IMR-90 (cell line): ENCODE results near the gene PPP3CB. TPM values are rescaled to one million over a fixed set of nuclear protein-coding genes. Genes with fewer than 3 reads are reported as not detected.

Experiments
- ATAC-seq: fragments of 200-7000 bp; cut with Tn5 transposase; 2 replicates; pipeline ENCODE4 v1.9.1; 2020; ENCODE audit warnings: low read depth, mild to moderate bottlenecking, moderate library complexity
- BruUV-seq: library from RNA; stranded (reverse); fragments of 400-500 nt; replicated peaks from 2 replicates; lab custom pipeline; 2021; lab: Mats Ljungman, UMichigan
- CTCF ChIA-PET: fragments of 300-600 bp; formaldehyde crosslinking; extraction: SDS; loops from one replicate; lab custom pipeline; 2021; ENCODE audit warnings: antibody characterized with exemption; lab: Yijun Ruan, JAX
- POLR2A ChIA-PET: fragments of 300-600 bp; sonication (Branson Sonifier 250); formaldehyde crosslinking; loops from one replicate; lab custom pipeline; 2022; ENCODE audit warnings: antibody characterized with exemption; ENCODE audit not compliant: unreplicated experiment; lab: Charles Lee
- DNase-seq: peaks from one replicate; pipeline ENCODE4 v3.0.0; 2013
- H2AFZ ChIP-seq: replicated peaks from 2 replicates; pipeline ENCODE3; 2013; ENCODE audit warnings: low read length, mild to moderate bottlenecking; ENCODE audit not compliant: poor library complexity
- H2AK5ac ChIP-seq: 2 replicates; pipeline ENCODE4 v1.6.1; 2013; ENCODE audit warnings: low read depth, low read length, inconsistent platforms
- H2AK9ac ChIP-seq: replicated peaks from 2 replicates; pipeline ENCODE3; 2013; ENCODE audit warnings: mild to moderate bottlenecking, low read depth, low read length, moderate library complexity; ENCODE audit not compliant: poor library complexity
- H2BK120ac ChIP-seq: 2 replicates; pipeline ENCODE4 v1.6.1; 2013; ENCODE audit warnings: low read depth, low read length, inconsistent platforms
- H2BK15ac ChIP-seq: 3 replicates; pipeline ENCODE4 v1.6.1; 2013; ENCODE audit warnings: low read depth, low read length, inconsistent platforms
- H2BK20ac ChIP-seq: 2 replicates; pipeline ENCODE4 v1.6.1; 2013; ENCODE audit warnings: low read depth, mild to moderate bottlenecking, inconsistent platforms, low read length, moderate library complexity
- H2BK5ac ChIP-seq: 2 replicates; pipeline ENCODE4 v1.6.1; 2013; ENCODE audit warnings: mild to moderate bottlenecking, low read depth, low read length, inconsistent platforms; ENCODE audit not compliant: poor library complexity, severe bottlenecking
- H3K14ac ChIP-seq: replicated peaks from 2 replicates; pipeline ENCODE4 v1.6.1; 2013; ENCODE audit warnings: low read depth, low read length, inconsistent platforms
- H3K18ac ChIP-seq: 2 replicates; pipeline ENCODE4 v1.6.1; 2013; ENCODE audit warnings: low read depth, low read length, control low read depth
- H3K23ac ChIP-seq: 2 replicates; pipeline ENCODE4 v1.6.1; 2013; ENCODE audit warnings: low read depth, low read length, inconsistent platforms
- H3K27ac ChIP-seq: 2 replicates; pipeline ENCODE4 v1.5.1; 2013; ENCODE audit warnings: mild to moderate bottlenecking, control low read depth, low read length; ENCODE audit not compliant: insufficient read depth
- H3K27me3 ChIP-seq: 2 replicates; pipeline ENCODE4 v1.6.1; 2013; ENCODE audit warnings: low read length; ENCODE audit not compliant: control insufficient read depth, insufficient read depth
- H3K36me3 ChIP-seq: 2 replicates; pipeline ENCODE4 v1.6.1; 2013; ENCODE audit warnings: low read length, mixed read lengths; ENCODE audit not compliant: control insufficient read depth, insufficient read depth
- H3K4ac ChIP-seq: 2 replicates; pipeline ENCODE4 v1.6.1; 2013; ENCODE audit warnings: low read depth, low read length, inconsistent platforms
- H3K4me1 ChIP-seq: 2 replicates; pipeline ENCODE4 v1.6.1; 2013; ENCODE audit warnings: low read length, mixed read lengths; ENCODE audit not compliant: control insufficient read depth, insufficient read depth
- H3K4me2 ChIP-seq: 2 replicates; pipeline ENCODE4 v1.6.1; 2013; ENCODE audit warnings: low read depth, mild to moderate bottlenecking, control low read depth, low read length, moderate library complexity
- H3K4me3 ChIP-seq: 2 replicates; pipeline ENCODE4 v1.5.1; 2013; ENCODE audit warnings: low read depth, mild to moderate bottlenecking, control low read depth, low read length, moderate library complexity; ENCODE audit not compliant: insufficient read depth
- H3K56ac ChIP-seq: 2 replicates; pipeline ENCODE4 v1.6.1; 2013; ENCODE audit warnings: low read length, inconsistent platforms; ENCODE audit not compliant: insufficient read depth; ENCODE audit errors: extremely low read depth
- H3K79me1 ChIP-seq, 2 experiments: 2 replicates each; pipeline ENCODE4 v1.6.1; 2013; ENCODE audit warnings: low read length in 2 of 2, inconsistent platforms in 1 of 2, low read depth in 1 of 2
- H3K9ac ChIP-seq: 2 replicates; pipeline ENCODE4 v1.6.1; 2013; ENCODE audit warnings: low read depth, low read length, control low read depth
- H3K9me1 ChIP-seq: 2 replicates; pipeline ENCODE4 v1.6.1; 2013; ENCODE audit warnings: low read length, inconsistent platforms; ENCODE audit not compliant: insufficient read depth
- H3K9me3 ChIP-seq: 2 replicates; pipeline ENCODE4 v1.6.1; 2013; ENCODE audit warnings: low read length; ENCODE audit not compliant: control insufficient read depth, insufficient read depth
- H4K20me1 ChIP-seq: 2 replicates; pipeline ENCODE4 v1.6.1; 2013; ENCODE audit warnings: low read length, inconsistent platforms; ENCODE audit not compliant: insufficient read depth
- H4K5ac ChIP-seq: 2 replicates; pipeline ENCODE4 v1.6.1; 2013; ENCODE audit warnings: mild to moderate bottlenecking, low read depth, low read length, control low read depth
- H4K8ac ChIP-seq, 2 experiments: 2 replicates each; pipeline ENCODE4 v1.6.1; 2013; ENCODE audit warnings: low read depth in 2 of 2, low read length in 2 of 2, control low read depth in 1 of 2, inconsistent platforms in 1 of 2
- H4K91ac ChIP-seq: 2 replicates; pipeline ENCODE4 v1.6.1; 2013; ENCODE audit warnings: low read depth, low read length, inconsistent platforms; ENCODE audit not compliant: insufficient read depth
- BHLHE40 ChIP-seq: fragments of 150-350 bp; IDR thresholded peaks from 2 replicates; pipeline ENCODE4 v1.6.1; 2016; ENCODE audit warnings: mild to moderate bottlenecking, low read depth, low read length
- CHD1 ChIP-seq: IDR thresholded peaks from 2 replicates; pipeline ENCODE4 v1.6.1; 2012; ENCODE audit warnings: low read depth, low read length, improper control_type of control experiment
- FOS ChIP-seq: fragments of 150-350 bp; IDR thresholded peaks from 2 replicates; pipeline ENCODE4 v1.6.1; 2016; ENCODE audit warnings: low read depth, low read length
- MAFK ChIP-seq: IDR thresholded peaks from 2 replicates; pipeline ENCODE4 v1.6.1; 2012; ENCODE audit warnings: low read depth, low read length, improper control_type of control experiment
- POLR2A ChIP-seq: IDR thresholded peaks from 2 replicates; pipeline ENCODE4 v1.6.1; 2012; ENCODE audit warnings: mild to moderate bottlenecking, low read depth, low read length
- RCOR1 ChIP-seq: IDR thresholded peaks from 2 replicates; pipeline ENCODE4 v1.6.1; 2012; ENCODE audit warnings: mild to moderate bottlenecking, low read length, improper control_type of control experiment; ENCODE audit not compliant: insufficient replicate concordance
- RFX5 ChIP-seq: IDR thresholded peaks from 2 replicates; pipeline ENCODE4 v1.8.0; 2012; ENCODE audit warnings: low read depth, mild to moderate bottlenecking, low read length, moderate library complexity
- SMC3 ChIP-seq: fragments of 150-350 bp; IDR thresholded peaks from 2 replicates; pipeline ENCODE4 v1.6.1; 2016; ENCODE audit warnings: low read depth, mild to moderate bottlenecking, antibody characterized with exemption, low read length, moderate library complexity
- WGBS, 2 experiments: methylation state at CpG; one replicate each; pipeline versions ENCODE4 v1.1.5 to v1.1.7; 2013; ENCODE audit warnings: missing lambda C conversion rate in 2 of 2; ENCODE audit not compliant: insufficient read length in 1 of 2; ENCODE audit errors: extremely low coverage in 2 of 2; 5-methylcytosine and 5-hydroxymethylcytosine counted together
- dilution Hi-C: fragments of 300-500 bp; cut with HindIII; formaldehyde crosslinking; loops from one replicate; pipeline ENCODE4 v1.14.3; 2018; ENCODE audit warnings: low sequenced_read_pairs; ENCODE audit not compliant: unreplicated experiment
- in situ Hi-C: fragments of 300-500 bp; cut with MboI; formaldehyde crosslinking; loops from 3 replicates; pipeline ENCODE4 v1.14.3; 2019; ENCODE audit warnings: low sequenced_read_pairs, inconsistent platforms, mixed read lengths
- intact Hi-C: fragments of 100-400 bp; cut with micrococcal nuclease; formaldehyde crosslinking; loops from 2 replicates; pipeline ENCODE4 v1.10.0; 2022
- polyA plus RNA-seq, 3 experiments: library from polyadenylated mRNA; depleted of rRNA; stranded (reverse); fragments of >200 nt; gene quantifications; 2 replicates each; pipeline ENCODE4 v1.2.3, GENCODE V29; 2012; ENCODE audit warnings: low replicate concordance in 1 of 3
- total RNA-seq: library from RNA; depleted of rRNA; stranded (reverse); fragments of >200 nt; gene quantifications from 2 replicates; pipeline ENCODE4 v1.2.3, GENCODE V29; 2012

PPP3CB gene
- total and polyA plus RNA-seq, 2 of the 4 experiments (the other 2 are of a cell fraction) = 22.9 to 36.4 TPM

DNA sequence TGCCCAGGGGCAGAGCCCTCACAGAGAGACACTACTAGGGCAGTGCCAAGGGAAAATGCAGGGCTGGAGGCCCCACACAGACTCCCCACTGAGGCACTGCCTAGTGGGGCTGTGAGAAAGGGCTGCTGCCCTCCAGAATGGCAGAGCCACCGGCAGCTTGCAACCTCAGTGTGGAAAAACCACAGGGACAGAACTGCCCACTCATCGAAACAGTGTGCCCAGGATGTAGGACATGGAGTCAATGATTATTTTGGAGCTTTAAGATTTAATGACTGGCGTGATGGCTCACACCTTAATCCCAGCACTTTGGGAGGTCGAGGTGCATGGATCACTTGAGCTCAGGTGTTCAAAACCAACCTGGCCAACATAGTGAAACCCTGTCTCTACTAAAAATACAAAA, 34.9 kb downstream of the PPP3CB start:
- BruUV-seq = no TSS peak
- Histone ChIP-seq H3K9ac (no peak overlapping the region), H3K9me3 (no peaks in the 10 kb centered on the region), H3K27ac (no peak overlapping the region), H4K8ac (no peak overlapping the region), H2AFZ (no peak overlapping the region), H3K27me3 (no peaks in the 10 kb centered on the region), H4K91ac (no peak overlapping the region), H2BK15ac (no peak overlapping the region), H3K23ac (no peak overlapping the region), H3K18ac (no peak overlapping the region), H4K5ac (no peak overlapping the region), H3K79me1 (peaks cover 0 to 4% of the 10 kb centered on the region in 2 experiments; a peak in 2 of 4 replicates), H2AK9ac (peak overlapping the region; percentile 10), H3K36me3 (peaks cover 15% of the 10 kb centered on the region), H4K20me1 (no peaks in the 10 kb centered on the region), H2BK5ac (no peak overlapping the region), H3K4me3 (no peak overlapping the region), H2AK5ac (no peak overlapping the region), H3K4me1 (peaks cover 6% of the 10 kb centered on the region), H3K14ac (no peak overlapping the region), H2BK120ac (no peak overlapping the region), H2BK20ac (no peak overlapping the region), H3K4me2 (no peak overlapping the region), H3K56ac (no peak overlapping the region), H3K4ac (no peak overlapping the region), H3K9me1 (no peaks in the 10 kb centered on the region)
- TF ChIP-seq FOS = no peak
- no peak; the same call in 1 of the 2 replicates for TF ChIP-seq MAFK
- TF ChIP-seq BHLHE40 = no peak
- TF ChIP-seq RCOR1 = no peak
- no peak for TF ChIP-seq SMC3
- no peak for TF ChIP-seq RFX5
- no peak for TF ChIP-seq CHD1
- no peak for TF ChIP-seq POLR2A
- no CpG with 5 or more reads among the region's 4 CpGs for WGBS, 2 experiments
- in situ Hi-C loops (no loop called here), dilution Hi-C loops (no loop called here), intact Hi-C loops (no loop called here)
- ATAC-seq = no peak
- POLR2A ChIA-PET = no interaction called here
- CTCF ChIA-PET = no interaction called here
- DNase-seq = no peak
